Endothelial cell of umbilical vein (primary cell): ENCODE measurements around the gene CACNA2D2. TPM values are rescaled to one million over a fixed set of nuclear protein-coding genes. Genes with fewer than 3 reads are reported as not detected.

Experiments
- BruUV-seq: library from RNA; stranded (reverse); fragments of 400-500 nt; replicated peaks from 2 replicates; lab custom pipeline; 2021; lab: Mats Ljungman, UMichigan
- CTCF ChIA-PET: fragments of 300-600, 350-600 bp; sonication (Branson Sonifier 250); formaldehyde crosslinking; loops from one replicate; lab custom pipeline; 2021; ENCODE audit warnings: antibody characterized with exemption, inconsistent platforms; lab: Charles Lee
- POLR2A ChIA-PET: fragments of 300-600, 350-600 bp; sonication (Branson Sonifier 250); formaldehyde crosslinking; loops from one replicate; lab custom pipeline; 2021; ENCODE audit warnings: antibody characterized with exemption, inconsistent platforms; lab: Charles Lee
- DNase-seq: peaks from one replicate; pipeline ENCODE4 v3.0.0-alpha.2; 2011; ENCODE audit warnings: low read depth, low spot score
- FAIRE-seq: peaks from 2 replicates; lab custom pipeline; 2011; peaks lifted over from hg19 to GRCh38; lab: Jason Lieb, UNC
- H2AFZ ChIP-seq: 2 replicates; pipeline ENCODE4 v1.6.0; 2012; ENCODE audit warnings: low read depth, low read length, control low read depth, inconsistent platforms
- H3K27ac ChIP-seq: 2 replicates; pipeline ENCODE4 v1.5.1; 2011; ENCODE audit warnings: low read depth, mild to moderate bottlenecking, control low read depth, low read length, moderate library complexity; ENCODE audit not compliant: insufficient read depth
- H3K27me3 ChIP-seq, 2 experiments: 2 replicates each; pipeline versions ENCODE4 v1.6.0 to v1.6.1; 2011; ENCODE audit warnings: low read length in 2 of 2, mixed read lengths in 1 of 2; ENCODE audit not compliant: control insufficient read depth in 2 of 2, insufficient read depth in 2 of 2
- H3K36me3 ChIP-seq, 2 experiments: 2 replicates in 1 of 2; 3 replicates in 1 of 2; pipeline ENCODE4 v1.5.1; 2011; ENCODE audit warnings: low read length in 2 of 2, mild to moderate bottlenecking in 1 of 2, moderate library complexity in 1 of 2; ENCODE audit not compliant: control insufficient read depth in 2 of 2, insufficient read depth in 2 of 2; ENCODE audit errors: extremely low read depth in 1 of 2
- H3K4me1 ChIP-seq: 3 replicates; pipeline ENCODE4 v1.5.1; 2011; ENCODE audit warnings: mild to moderate bottlenecking, low read length; ENCODE audit not compliant: control insufficient read depth, insufficient read depth; ENCODE audit errors: extremely low read depth
- H3K4me2 ChIP-seq: 2 replicates; pipeline ENCODE4 v1.6.1; 2011; ENCODE audit warnings: low read length, control low read depth, mixed read lengths; ENCODE audit not compliant: insufficient read depth
- H3K4me3 ChIP-seq, 3 experiments: fragments of 200-600 bp in 1 of 3; sonication (generic), shearing (Covaris generic) in 1 of 3; replicated peaks in 1 of 3; 2 replicates each; pipeline ENCODE4 v1.5.1; 2011 to 2016; ENCODE audit warnings: control low read depth in 3 of 3, low read length in 3 of 3, mild to moderate bottlenecking in 2 of 3, inconsistent platforms in 1 of 3, low read depth in 1 of 3, moderate library complexity in 1 of 3; ENCODE audit not compliant: insufficient read depth in 1 of 3
- H3K79me2 ChIP-seq: 2 replicates; pipeline ENCODE4 v1.6.0; 2012; ENCODE audit warnings: low read length, inconsistent platforms; ENCODE audit not compliant: control insufficient read depth, insufficient read depth
- H3K9ac ChIP-seq: replicated peaks from 2 replicates; pipeline ENCODE3; 2011; ENCODE audit warnings: low read length, control low read depth; ENCODE audit not compliant: insufficient read depth; ENCODE audit errors: extremely low read depth
- H3K9me1 ChIP-seq: replicated peaks from 3 replicates; pipeline ENCODE4 v1.6.0; 2011; ENCODE audit warnings: mild to moderate bottlenecking, low read length; ENCODE audit not compliant: control insufficient read depth, insufficient read depth; ENCODE audit errors: extremely low read depth
- H3K9me3 ChIP-seq: replicated peaks from 2 replicates; pipeline ENCODE4 v1.5.1; 2012; ENCODE audit warnings: low read length, inconsistent platforms; ENCODE audit not compliant: control insufficient read depth, insufficient read depth
- H4K20me1 ChIP-seq: replicated peaks from 2 replicates; pipeline ENCODE3; 2011; ENCODE audit warnings: mild to moderate bottlenecking, low read length; ENCODE audit not compliant: control insufficient read depth, insufficient read depth; ENCODE audit errors: extremely low read depth
- CTCF ChIP-seq, 2 donors: IDR thresholded peaks; 1 replicate in 1 of 2; 2 replicates in 1 of 2; pipeline ENCODE4 v1.5.1; 2011; ENCODE audit warnings: low read length in 2 of 2, mild to moderate bottlenecking in 2 of 2, moderate library complexity in 2 of 2, control low read depth in 1 of 2, inconsistent platforms in 1 of 2, low read depth in 1 of 2; ENCODE audit not compliant: insufficient read depth in 1 of 2; ENCODE audit errors: extremely low read depth in 1 of 2
- EZH2 ChIP-seq: IDR thresholded peaks from 2 replicates; pipeline ENCODE4 v1.6.1; 2012; ENCODE audit warnings: borderline replicate concordance, low read depth, mild to moderate bottlenecking, moderate library complexity, low read length, inconsistent platforms; ENCODE audit not compliant: severe bottlenecking
- FOS ChIP-seq: IDR thresholded peaks from 2 replicates; pipeline ENCODE4 v1.6.1; 2011; ENCODE audit warnings: mild to moderate bottlenecking, low read length, moderate library complexity, borderline replicate concordance; ENCODE audit not compliant: insufficient read depth
- GATA2 ChIP-seq: IDR thresholded peaks from 2 replicates; pipeline ENCODE4 v1.7.0; 2011; ENCODE audit warnings: low read depth, mild to moderate bottlenecking, moderate library complexity, mixed read lengths, low read length; ENCODE audit not compliant: insufficient read length, insufficient read depth
- JUN ChIP-seq: IDR thresholded peaks from 2 replicates; pipeline ENCODE4 v1.6.1; 2011; ENCODE audit warnings: borderline replicate concordance, low read depth; ENCODE audit not compliant: insufficient read length, insufficient read depth
- MAX ChIP-seq: IDR thresholded peaks from 2 replicates; pipeline ENCODE4 v1.6.1; 2011; ENCODE audit not compliant: insufficient read depth, insufficient read length
- MYC ChIP-seq: IDR thresholded peaks from one replicate; pipeline ENCODE4 v1.6.1; 2011; ENCODE audit warnings: mild to moderate bottlenecking, low read depth, low read length
- POLR2A ChIP-seq: IDR thresholded peaks from 2 replicates; pipeline ENCODE4 v1.6.1; 2012; ENCODE audit warnings: low read depth, mild to moderate bottlenecking, control low read depth, low read length
- POLR2AphosphoS5 ChIP-seq: IDR thresholded peaks from 2 replicates; pipeline ENCODE4 v1.6.1; 2012; ENCODE audit warnings: low read depth, mild to moderate bottlenecking, control low read depth, low read length, moderate library complexity; ENCODE audit not compliant: insufficient read depth
- dilution Hi-C: fragments of 300-500 bp; cut with MboI; formaldehyde crosslinking; loops from one replicate; pipeline ENCODE4 v1.15.0; 2019; ENCODE audit warnings: low sequenced_read_pairs; ENCODE audit not compliant: extremely low pct_ligation_motif_present
- intact Hi-C: fragments of 100-400 bp; cut with micrococcal nuclease; formaldehyde crosslinking; loops from one replicate; pipeline ENCODE4 v1.10.0; 2022
- polyA plus RNA-seq, 4 experiments: library from polyadenylated mRNA; depleted of rRNA in 3 of 4; stranded (reverse) in 3 of 4; unstranded in 1 of 4; fragments of >200 nt; gene quantifications; 2 replicates each; pipeline versions ENCODE4 v1.2.1 to v1.2.3, GENCODE V29; 2011 to 2012; ENCODE audit warnings: missing spikeins in 1 of 4
- total RNA-seq: library from RNA; stranded (reverse); gene quantifications from 2 replicates; pipeline ENCODE4 v1.2.3, GENCODE V29; 2021

The CACNA2D2 gene
- total and polyA plus RNA-seq, 2 donors (not counting 3 experiments of a cell fraction or from before 2014, with no cell fraction given): 0.15 TPM; not detected in 1

DNA sequence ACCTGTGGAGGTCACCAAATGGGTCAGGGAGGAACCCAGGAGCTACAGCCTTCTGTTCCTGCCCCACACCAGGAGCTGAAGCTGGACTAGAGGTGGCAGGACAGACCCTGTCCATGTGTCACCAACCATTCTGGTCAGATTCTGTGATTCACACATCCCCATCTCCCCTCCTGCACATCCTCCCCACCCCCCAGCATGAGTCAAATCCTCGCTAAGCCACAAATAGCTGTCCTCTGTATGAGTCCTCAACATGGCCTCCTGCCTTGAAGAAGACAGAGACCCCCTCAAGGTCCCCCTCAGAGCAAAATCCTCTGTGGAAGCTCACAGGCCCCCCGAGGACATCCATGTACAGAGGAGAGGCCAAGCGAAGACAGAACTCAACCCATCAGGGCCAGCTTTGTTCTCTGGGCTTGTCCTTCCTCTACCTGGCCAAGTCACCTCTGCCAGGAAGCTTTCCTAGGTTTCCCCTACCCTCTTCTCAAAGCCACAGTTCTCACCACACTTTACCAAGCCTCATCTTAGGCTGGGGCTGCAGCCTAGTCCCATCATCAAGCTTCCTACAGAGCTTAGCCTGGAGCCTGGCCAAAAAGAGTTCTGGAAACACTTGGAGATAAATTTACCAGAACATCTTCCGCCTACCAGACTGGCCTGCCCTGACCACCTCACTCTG, 17.1 kb downstream of the CACNA2D2 start:
- Histone ChIP-seq H3K4me2 (no peak overlapping the region), H3K9ac (no peak overlapping the region), H3K4me1 (no peaks in the 10 kb centered on the region), H3K79me2 (no peaks in the 10 kb centered on the region), H4K20me1 (no peaks in the 10 kb centered on the region), H3K9me3 (no peaks in the 10 kb centered on the region), H3K27me3 (no peaks in the 10 kb centered on the region), H3K36me3 (no peaks in the 10 kb centered on the region), H3K27ac (no peak overlapping the region), H2AFZ (no peak overlapping the region), H3K9me1 (no peaks in the 10 kb centered on the region), H3K4me3 (no peak overlapping the region)
- dilution Hi-C loops (no loop called here), intact Hi-C loops (no loop called here)
- no peak for FAIRE-seq
- CTCF ChIA-PET: interaction anchor here (1.3 kb wide), 1 partner anchor 11 kb away, joined by 3 read pairs; no protein-coding TSS in a partner anchor
- no TSS peak for BruUV-seq
- POLR2A ChIA-PET: interaction anchor here (0.8 kb wide), 1 partner anchor 12 kb away, joined by 7 read pairs; no protein-coding TSS in a partner anchor
- DNase-seq: no peak
- TF ChIP-seq GATA2 (no peak), MYC (no peak), JUN (no peak), POLR2AphosphoS5 (no peak), MAX (no peak), EZH2 (no peak), FOS (no peak), CTCF (IDR thresholded peaks at IDR 0.05; ENCODE audit: extremely low read depth in 1 of 2, insufficient read depth in 1 of 2, low read depth in 1 of 2, low read length in 2 of 2) (no peak), POLR2A (no peak)
